ENCODE measurements around the gene LACC1. TPM values are rescaled to one million over a fixed set of nuclear protein-coding genes. Genes with fewer than 3 reads are reported as not detected.
A peak's percentile ranks its signal among the peaks of the same experiment; 100 is the strongest.

Gene LACC1
- total RNA-seq, 1 donor from 2014 or later, result 3.2 TPM

DNA sequence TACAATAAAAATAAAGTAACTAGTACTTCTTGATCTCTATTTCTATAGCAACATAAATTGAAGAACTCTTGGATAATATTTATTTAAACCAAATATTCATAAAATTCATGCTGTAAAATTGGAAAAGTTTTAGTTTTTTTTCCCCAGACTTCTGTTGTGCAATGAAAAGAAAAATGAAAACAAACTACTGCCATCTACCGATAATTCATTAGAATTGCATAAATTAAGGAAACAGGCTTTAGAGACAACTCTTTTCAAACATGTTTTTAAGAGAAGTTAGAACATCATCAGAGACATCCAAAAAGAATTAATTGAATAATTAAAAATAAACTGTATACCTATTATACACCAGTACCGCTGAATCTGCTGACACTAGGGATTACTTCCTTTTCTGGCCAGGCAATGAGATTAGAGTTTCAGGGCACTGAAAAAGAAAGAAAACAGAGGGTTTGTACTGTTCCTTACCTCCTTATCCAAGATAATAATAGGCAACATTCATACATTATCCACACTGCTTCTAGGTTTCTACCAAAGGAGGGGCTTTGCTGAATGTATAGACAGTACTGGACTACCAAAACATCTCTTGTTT is 5.1 kb upstream of the LACC1 start:
- no peaks in the 10 kb centered on the region for H3K9me3 Mint-ChIP-seq
- no peak for DNase-seq (ENCODE audit: low spot score)
- no peak overlapping the region for H3K4me3 Mint-ChIP-seq
- peaks cover 9% of the 10 kb centered on the region for H3K27me3 Mint-ChIP-seq (ENCODE audit: insufficient read depth)
- H3K27ac Mint-ChIP-seq, result no peak overlapping the region
- no peaks in the 10 kb centered on the region for H3K36me3 Mint-ChIP-seq (ENCODE audit: low read depth)
- H3K4me1 Mint-ChIP-seq (ENCODE audit: low read depth), result peaks cover 15% of the 10 kb centered on the region
- intact Hi-C loops (cut with micrococcal nuclease), result loop anchor here (1.0 to 10.0 kb wide), 6 partner anchors 72 to 1380 kb away; partner anchors contain the start of gene TSC22D1

DNA sequence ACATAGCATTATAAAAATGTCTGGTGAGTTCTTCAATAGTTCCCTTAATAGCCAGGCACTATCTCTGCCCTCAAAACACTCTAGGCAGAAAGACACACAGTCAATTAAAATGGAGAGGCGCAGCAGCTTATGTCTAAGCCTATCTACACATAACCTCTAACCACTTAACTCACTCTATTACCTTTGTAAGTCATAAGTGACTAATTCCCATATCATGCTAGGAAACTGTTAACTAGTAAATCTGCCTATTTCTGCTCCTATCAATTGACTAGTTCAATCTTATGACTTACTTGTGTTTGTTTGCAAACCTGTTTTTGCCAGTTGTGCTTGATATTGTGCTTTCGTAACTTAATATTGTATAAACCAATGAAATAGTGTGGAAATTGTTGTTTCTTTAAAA is 3.3 kb upstream of the LACC1 start:
- Mint-ChIP-seq H3K36me3 (ENCODE audit: low read depth) (no peaks in the 10 kb centered on the region), H3K27me3 (ENCODE audit: insufficient read depth) (peaks cover 15% of the 10 kb centered on the region)
- intact Hi-C loops (cut with micrococcal nuclease), result loop anchor here (5.0 to 10.0 kb wide), 3 partner anchors 701 to 1382 kb away; partner anchors contain the start of gene TSC22D1

DNA sequence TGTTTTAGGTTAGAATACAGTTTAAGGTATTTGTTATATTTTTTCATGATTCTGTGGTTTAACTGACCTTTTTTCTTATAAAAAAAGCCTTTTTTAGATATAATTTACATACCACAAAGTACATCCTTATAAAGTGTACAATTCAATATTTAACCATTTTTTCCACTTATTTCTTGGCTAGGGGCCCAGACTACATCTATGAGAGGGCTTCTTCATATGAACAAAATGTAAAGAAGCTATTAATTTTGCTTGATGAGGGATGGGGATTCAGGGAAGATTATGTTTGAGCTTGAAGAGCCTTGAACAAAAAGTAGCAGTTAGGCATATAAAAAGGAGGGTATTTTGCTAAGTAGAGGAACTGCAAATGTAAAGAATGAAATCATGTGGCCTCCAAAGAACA is 2.4 kb upstream of the LACC1 start:
- peak overlapping the region; percentile 54 for H3K4me3 Mint-ChIP-seq
- H3K27ac Mint-ChIP-seq, result no peak overlapping the region
- H3K36me3 Mint-ChIP-seq (ENCODE audit: low read depth), result no peaks in the 10 kb centered on the region
- intact Hi-C loops (cut with micrococcal nuclease), result loop anchor here (5.0 to 10.0 kb wide), 3 partner anchors 700 to 1383 kb away; partner anchors contain the start of gene TSC22D1
- no peak for DNase-seq (ENCODE audit: low spot score)
- H3K27me3 Mint-ChIP-seq (ENCODE audit: insufficient read depth), result peaks cover 15% of the 10 kb centered on the region
- peaks cover 28% of the 10 kb centered on the region for H3K4me1 Mint-ChIP-seq (ENCODE audit: low read depth)
- H3K9me3 Mint-ChIP-seq, result no peaks in the 10 kb centered on the region

More for the DNA sequence above, 3.3 kb upstream of the LACC1 start:
- no peak for DNase-seq (ENCODE audit: low spot score)
- Mint-ChIP-seq H3K4me3 (no peak overlapping the region), H3K9me3 (no peaks in the 10 kb centered on the region), H3K4me1 (ENCODE audit: low read depth) (peaks cover 25% of the 10 kb centered on the region), H3K27ac (no peak overlapping the region)

DNA sequence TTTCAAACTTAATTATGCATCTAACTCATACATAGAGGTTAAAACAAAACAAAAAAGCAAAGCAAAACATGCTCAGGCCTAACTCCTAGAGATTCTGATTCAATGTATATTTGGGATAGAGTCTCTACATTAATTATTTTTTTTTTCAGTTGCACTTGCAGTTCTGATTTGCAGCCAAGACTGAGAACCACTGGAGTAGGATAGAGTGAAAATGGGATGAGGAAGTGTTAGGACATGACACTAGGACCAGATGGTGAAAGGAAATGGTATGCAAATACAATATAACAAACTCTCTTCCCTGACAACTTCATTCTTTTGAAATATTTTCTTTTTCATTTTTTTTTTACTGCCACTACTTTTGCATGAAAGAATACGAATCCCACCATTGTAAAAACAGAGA is 1.9 kb upstream of the LACC1 start:
- Mint-ChIP-seq H3K4me1 (ENCODE audit: low read depth) (peaks cover 28% of the 10 kb centered on the region), H3K27me3 (ENCODE audit: insufficient read depth) (peaks cover 15% of the 10 kb centered on the region), H3K9me3 (no peaks in the 10 kb centered on the region), H3K27ac (no peak overlapping the region), H3K36me3 (ENCODE audit: low read depth) (no peaks in the 10 kb centered on the region), H3K4me3 (peak overlapping the region; percentile 54)
- DNase-seq (ENCODE audit: low spot score), result no peak
- intact Hi-C loops (cut with micrococcal nuclease), result loop anchor here (5.0 to 10.0 kb wide), 3 partner anchors 700 to 1383 kb away; partner anchors contain the start of gene TSC22D1

DNA sequence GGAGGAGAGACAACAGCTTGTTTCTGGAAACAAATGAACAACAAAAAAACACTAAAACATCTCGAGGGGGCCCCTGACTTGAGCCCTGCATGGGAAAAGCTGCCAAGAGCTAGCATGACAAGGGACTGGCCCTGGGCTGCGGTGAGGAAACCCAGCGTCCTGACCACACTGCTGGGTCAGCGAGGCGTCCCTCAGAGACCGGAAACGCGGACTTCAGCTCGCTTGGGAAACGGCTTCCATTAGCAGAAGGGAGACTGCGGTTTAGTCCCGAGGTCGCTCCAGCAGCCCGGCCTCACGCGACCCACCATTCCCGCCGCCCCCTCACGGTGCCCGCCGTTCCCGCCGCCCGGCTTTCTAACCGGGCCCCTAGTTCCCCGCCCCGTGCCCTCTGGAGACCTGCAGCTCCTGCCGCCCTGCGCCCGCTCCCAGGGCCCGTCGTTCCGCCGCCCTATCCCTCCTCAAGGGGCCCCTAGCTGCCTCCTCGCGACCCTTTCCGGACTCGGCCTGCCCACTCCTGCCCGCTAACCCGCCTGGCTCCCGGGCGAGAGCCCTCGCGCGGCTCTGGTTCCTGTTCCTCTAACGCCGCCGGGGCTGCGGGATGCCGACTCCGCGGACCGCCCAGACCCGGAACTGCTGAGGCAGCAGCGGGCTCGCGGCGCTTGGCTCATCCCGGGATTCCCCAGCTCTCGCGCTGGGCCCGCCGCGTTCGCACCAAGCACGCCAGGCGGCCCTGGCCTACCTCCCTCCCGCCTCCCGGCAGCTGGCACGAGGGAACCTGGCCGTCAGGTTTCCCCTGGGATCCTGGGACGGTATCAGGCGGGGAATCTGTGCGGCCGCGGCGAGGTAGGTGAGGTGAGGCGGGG is 581 bp upstream of the LACC1 start, which contains the start of gene CCDC122:
CCDC122 (minus strand) TSS at position 849 of the 863 bp plus-strand sequence. CDS start 10,364 bp downstream, outside the sequence.
- Mint-ChIP-seq H3K4me1 (ENCODE audit: low read depth) (peaks cover 28% of the 10 kb centered on the region), H3K27ac (peak within 1 kb of the TSS; percentile 81), H3K36me3 (ENCODE audit: low read depth) (no peaks in the 10 kb centered on the region), H3K27me3 (ENCODE audit: insufficient read depth) (peaks cover 15% of the 10 kb centered on the region), H3K9me3 (no peaks in the 10 kb centered on the region), H3K4me3 (peak within 1 kb of the TSS; percentile 84)
- intact Hi-C loops (cut with micrococcal nuclease), result loop anchor here (1.0 to 10.0 kb wide), 5 partner anchors 698 to 1384 kb away; partner anchors contain the start of gene TSC22D1
- DNase-seq (ENCODE audit: low spot score), result peak; percentile 75

DNA sequence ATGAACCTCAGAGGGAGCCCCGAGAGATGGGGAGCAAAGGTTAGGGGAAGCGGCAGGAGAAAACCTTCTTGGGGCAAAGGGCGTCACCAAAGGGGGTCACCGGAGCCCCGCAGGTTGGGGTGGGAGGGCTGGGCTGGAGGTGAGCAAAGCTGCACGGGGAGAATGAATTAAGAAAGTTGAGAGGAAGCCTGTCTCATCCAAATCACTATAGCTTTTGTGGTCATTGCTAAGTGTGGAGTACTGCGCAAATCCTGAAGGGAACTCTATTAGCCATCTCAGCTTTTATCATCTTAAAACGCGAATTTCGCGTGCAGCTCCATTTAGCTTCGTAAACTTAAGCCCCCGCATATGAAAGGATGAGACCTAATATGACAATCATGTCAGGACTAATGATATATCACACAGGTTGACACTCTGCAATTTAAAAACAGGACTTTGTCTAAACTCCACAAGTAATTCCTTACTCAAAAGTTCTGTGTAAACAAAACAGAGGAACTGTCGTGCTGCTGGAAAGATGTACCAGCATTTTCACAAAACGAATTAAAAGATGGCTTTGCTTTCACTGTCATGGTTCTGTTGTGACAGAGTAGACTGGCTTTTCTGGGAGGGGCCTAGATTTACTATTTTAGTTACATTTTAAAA is 631 bp downstream of the LACC1 start:
- intact Hi-C loops (cut with micrococcal nuclease), result loop anchor here (5.0 kb wide), 1 partner anchor 262 kb away; no protein-coding TSS in a partner anchor
- Mint-ChIP-seq H3K36me3 (ENCODE audit: low read depth) (peaks cover 4% of the 10 kb centered on the region), H3K27ac (peak overlapping the region; percentile 76)

DNA sequence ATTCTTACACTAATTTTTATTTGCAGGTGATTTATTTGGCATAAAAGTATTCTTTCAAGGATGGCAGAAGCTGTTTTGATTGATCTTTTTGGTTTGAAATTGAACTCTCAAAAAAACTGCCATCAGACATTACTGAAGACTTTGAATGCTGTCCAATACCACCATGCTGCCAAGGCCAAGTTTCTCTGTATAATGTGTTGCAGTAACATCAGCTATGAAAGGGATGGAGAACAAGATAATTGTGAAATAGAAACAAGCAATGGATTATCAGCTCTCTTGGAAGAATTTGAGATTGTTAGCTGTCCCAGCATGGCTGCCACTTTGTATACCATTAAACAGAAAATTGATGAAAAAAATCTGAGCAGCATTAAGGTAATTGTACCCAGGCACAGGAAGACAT is 1.2 kb downstream of the LACC1 start:
- Mint-ChIP-seq H3K9me3 (no peaks in the 10 kb centered on the region), H3K4me1 (ENCODE audit: low read depth) (peaks cover 28% of the 10 kb centered on the region), H3K36me3 (ENCODE audit: low read depth) (peaks cover 6% of the 10 kb centered on the region), H3K27ac (no peak overlapping the region), H3K4me3 (no peak overlapping the region), H3K27me3 (ENCODE audit: insufficient read depth) (peaks cover 17% of the 10 kb centered on the region)
- DNase-seq (ENCODE audit: low spot score), result no peak
- intact Hi-C loops (cut with micrococcal nuclease), result loop anchor here (5.0 kb wide), 1 partner anchor 261 kb away; no protein-coding TSS in a partner anchor

More for the DNA sequence above, 631 bp downstream of the LACC1 start:
- peak overlapping the region; percentile 84 for H3K4me3 Mint-ChIP-seq
- peaks cover 28% of the 10 kb centered on the region for H3K4me1 Mint-ChIP-seq (ENCODE audit: low read depth)
- H3K27me3 Mint-ChIP-seq (ENCODE audit: insufficient read depth), result peaks cover 17% of the 10 kb centered on the region
- no peaks in the 10 kb centered on the region for H3K9me3 Mint-ChIP-seq
- DNase-seq (ENCODE audit: low spot score), result no peak

DNA sequence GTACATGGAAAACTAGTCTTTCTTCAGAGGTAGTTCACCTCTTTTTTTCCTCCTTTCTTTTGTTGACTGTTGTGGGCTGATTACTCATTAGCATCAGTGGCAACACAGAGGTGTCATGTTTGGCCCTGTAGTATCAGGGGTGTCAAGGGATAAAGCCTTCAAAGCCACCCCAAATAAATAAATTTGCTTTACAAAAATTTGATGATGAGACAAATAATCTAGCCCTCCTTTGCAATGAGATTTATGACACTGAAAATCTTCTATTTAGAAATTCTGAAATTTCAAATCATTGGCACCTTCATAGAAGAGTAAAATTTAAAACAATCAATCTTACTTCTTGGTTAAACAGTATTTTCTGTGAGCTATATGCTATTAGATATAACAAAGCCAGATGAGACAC is 1.9 kb downstream of the LACC1 start:
- Mint-ChIP-seq H3K9me3 (no peaks in the 10 kb centered on the region), H3K27ac (no peak overlapping the region), H3K27me3 (ENCODE audit: insufficient read depth) (peaks cover 17% of the 10 kb centered on the region), H3K4me3 (peak overlapping the region; percentile 17), H3K36me3 (ENCODE audit: low read depth) (peaks cover 6% of the 10 kb centered on the region), H3K4me1 (ENCODE audit: low read depth) (peaks cover 28% of the 10 kb centered on the region)
- DNase-seq (ENCODE audit: low spot score), result no peak
- intact Hi-C loops (cut with micrococcal nuclease), result loop anchor here (5.0 kb wide), 1 partner anchor 261 kb away; no protein-coding TSS in a partner anchor

DNA sequence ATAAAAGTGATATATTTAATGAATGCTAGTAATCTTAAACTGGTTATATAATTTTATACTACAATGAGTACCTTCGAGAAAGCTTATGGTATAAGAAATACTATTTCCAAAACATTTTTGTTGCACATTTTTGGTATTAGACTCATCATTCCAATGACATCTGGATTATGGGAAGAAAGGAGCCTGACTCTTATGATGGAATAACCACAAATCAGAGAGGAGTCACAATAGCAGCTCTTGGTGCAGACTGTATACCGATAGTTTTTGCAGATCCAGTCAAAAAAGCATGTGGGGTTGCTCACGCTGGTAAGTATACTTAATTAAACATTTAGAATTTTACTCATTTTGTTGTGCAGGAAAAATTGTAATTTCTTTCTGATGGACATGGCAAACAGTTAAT is 3.9 kb downstream of the LACC1 start:
- H3K27ac Mint-ChIP-seq, result no peak overlapping the region
- peaks cover 15% of the 10 kb centered on the region for H3K4me1 Mint-ChIP-seq (ENCODE audit: low read depth)
- intact Hi-C loops (cut with micrococcal nuclease), result loop anchor here (5.0 kb wide), 1 partner anchor 259 kb away; no protein-coding TSS in a partner anchor
- H3K9me3 Mint-ChIP-seq, result no peaks in the 10 kb centered on the region
- peaks cover 13% of the 10 kb centered on the region for H3K36me3 Mint-ChIP-seq (ENCODE audit: low read depth)
- H3K4me3 Mint-ChIP-seq, result no peak overlapping the region
- H3K27me3 Mint-ChIP-seq (ENCODE audit: insufficient read depth), result peaks cover 16% of the 10 kb centered on the region
- no peak for DNase-seq (ENCODE audit: low spot score)

DNA sequence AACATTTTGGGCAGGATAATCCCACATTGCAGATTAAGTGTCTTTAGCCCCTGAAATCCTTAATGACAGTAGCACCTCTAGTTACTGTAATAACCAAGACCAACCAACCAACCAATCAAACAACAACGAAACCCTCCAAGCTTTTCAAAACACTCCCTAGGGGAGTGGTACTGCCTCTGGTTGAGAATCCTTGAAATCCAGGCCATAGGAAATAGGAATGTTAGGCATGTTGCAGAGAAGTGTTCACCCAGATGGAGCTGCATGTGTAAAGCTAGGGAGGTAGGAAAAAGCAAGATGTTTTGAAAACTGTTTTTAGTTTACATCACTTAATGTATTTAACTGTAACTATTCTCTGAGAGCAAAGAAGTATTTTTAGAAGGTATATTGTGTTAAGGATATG is 4.5 kb downstream of the LACC1 start:
- H3K4me1 Mint-ChIP-seq (ENCODE audit: low read depth), result peaks cover 13% of the 10 kb centered on the region
- peaks cover 13% of the 10 kb centered on the region for H3K36me3 Mint-ChIP-seq (ENCODE audit: low read depth)
- H3K4me3 Mint-ChIP-seq, result no peak overlapping the region
- peaks cover 14% of the 10 kb centered on the region for H3K27me3 Mint-ChIP-seq (ENCODE audit: insufficient read depth)
- H3K9me3 Mint-ChIP-seq, result no peaks in the 10 kb centered on the region
- intact Hi-C loops (cut with micrococcal nuclease), result loop anchor here (5.0 kb wide), 1 partner anchor 258 kb away; no protein-coding TSS in a partner anchor
- no peak overlapping the region for H3K27ac Mint-ChIP-seq
- no peak for DNase-seq (ENCODE audit: low spot score)

DNA sequence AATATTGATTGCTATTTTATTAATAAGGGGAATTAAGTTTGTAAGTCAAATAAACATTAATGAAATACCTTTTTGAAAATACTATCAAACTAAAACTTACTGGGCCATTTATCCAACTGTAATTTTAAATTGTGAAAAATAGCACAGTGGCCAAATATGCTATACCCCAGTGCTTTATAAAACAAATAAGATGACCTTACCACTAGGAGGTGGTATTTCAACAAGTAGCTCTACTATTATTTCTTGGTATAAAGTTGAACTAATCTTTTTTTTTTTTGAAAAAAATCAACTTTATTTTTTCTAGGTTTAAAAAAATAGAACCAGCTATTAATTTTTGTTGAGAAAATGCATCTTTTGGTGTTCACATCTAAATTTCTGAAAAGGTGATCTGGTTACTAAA is 14.7 kb downstream of the LACC1 start:
- Mint-ChIP-seq H3K36me3 (ENCODE audit: low read depth) (no peaks in the 10 kb centered on the region), H3K4me1 (ENCODE audit: low read depth) (no peaks in the 10 kb centered on the region), H3K9me3 (no peaks in the 10 kb centered on the region), H3K4me3 (no peak overlapping the region), H3K27me3 (ENCODE audit: insufficient read depth) (no peaks in the 10 kb centered on the region), H3K27ac (no peak overlapping the region)
- intact Hi-C loops (cut with micrococcal nuclease), result no loop called here
- no peak for DNase-seq (ENCODE audit: low spot score)

DNA sequence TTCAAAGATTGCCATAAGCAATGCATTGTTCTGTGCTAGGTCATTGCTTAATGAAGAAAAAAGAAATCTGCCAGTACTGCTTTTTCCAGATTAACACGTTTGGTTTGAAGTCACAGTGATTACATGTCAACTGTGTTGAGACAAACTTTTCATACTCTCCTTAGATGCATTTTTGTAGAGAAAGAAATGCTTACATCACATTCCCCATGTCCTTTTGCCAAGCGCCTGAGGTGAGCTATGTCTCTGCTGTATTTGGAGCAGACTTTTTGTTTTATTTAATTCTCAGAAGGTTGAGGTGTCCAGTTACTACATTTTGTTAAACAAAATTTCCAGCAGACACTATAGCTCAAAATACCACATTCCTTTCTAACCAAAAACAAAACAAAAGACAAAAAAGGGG is 16.2 kb downstream of the LACC1 start:
- Mint-ChIP-seq H3K27me3 (ENCODE audit: insufficient read depth) (no peaks in the 10 kb centered on the region), H3K4me3 (no peak overlapping the region), H3K4me1 (ENCODE audit: low read depth) (no peaks in the 10 kb centered on the region), H3K36me3 (ENCODE audit: low read depth) (no peaks in the 10 kb centered on the region), H3K9me3 (no peaks in the 10 kb centered on the region), H3K27ac (no peak overlapping the region)
- intact Hi-C loops (cut with micrococcal nuclease), result no loop called here
- DNase-seq (ENCODE audit: low spot score), result no peak

Data from activated T-helper 1 cell treated with anti-CD3 and anti-CD28 coated beads, Interleukin-12 subunit alpha, Interleukin-12 subunit beta, Interleukin-2, Interleukin-4 antibody, amounts not matched to agents 30 ng/mL and 10 ng/mL and 1 ng/mL, durations not matched to agents 14 hours and 24 hours and 36 hours (primary cell).